Stimulated activated CD8-positive, alpha-beta memory T cell treated with anti-CD3 and anti-CD28 coated beads, Interleukin-2, amount 100 ng/mL, for 1 hour (primary cell): ENCODE data around the gene MYPN.
"Not testable (repeated sequence)": the region's sequence is repeated elsewhere in the genome, so short reads cannot be mapped to it uniquely, and the experiment has no call there.

ENCODE experiments used
- DNase-seq, 2 donors: peaks; one replicate each; pipeline ENCODE4 v3.0.0-alpha.2; 2020; ENCODE audit warnings: low read depth in 2 of 2

MYPN gene

GRCh38 chr10:68109331-68109730 lies at the start of gene MYPN:
Gene MYPN, plus strand, starts transcription at chr10:68109488. Its CDS starts 11,951 bp downstream, at chr10:68121439.
- DNase-seq, result no peak

GRCh38 chr10:68067029-68067428 lies 42.3 kb upstream of the MYPN start:
- no peak for DNase-seq

- no peak for DNase-seq
Measured at GRCh38 chr10:68067508-68067907, 41.8 kb upstream of the MYPN start.

GRCh38 chr10:68073631-68074030 lies 35.7 kb upstream of the MYPN start:
- DNase-seq, result no peak

GRCh38 chr10:68074031-68074774 lies 35.1 kb upstream of the MYPN start:
- DNase-seq, result no peak

GRCh38 chr10:68074775-68075549 lies 34.3 kb upstream of the MYPN start, which contains the start of gene HERC4:
Gene HERC4, minus strand, starts transcription at chr10:68075283. Its CDS starts 2,175 bp downstream, at chr10:68073108.
- DNase-seq, result peak; percentile 82 to 86

GRCh38 chr10:68075550-68076004 lies 33.7 kb upstream of the MYPN start:
- DNase-seq, result no peak

- not testable (repeated sequence) for DNase-seq
Measured at GRCh38 chr10:68076081-68076480, 33.2 kb upstream of the MYPN start.

- no peak for DNase-seq
Measured at GRCh38 chr10:68077026-68077425, 32.3 kb upstream of the MYPN start.

GRCh38 chr10:68079434-68079833 lies 29.9 kb upstream of the MYPN start:
- no peak for DNase-seq

GRCh38 chr10:68080853-68081431 lies 28.3 kb upstream of the MYPN start:
- no peak for DNase-seq

GRCh38 chr10:68081916-68082315 lies 27.4 kb upstream of the MYPN start:
- DNase-seq, result no peak

GRCh38 chr10:68082872-68083271 lies 26.4 kb upstream of the MYPN start:
- DNase-seq, result no peak

GRCh38 chr10:68083953-68084352 lies 25.3 kb upstream of the MYPN start:
- DNase-seq, result no peak

GRCh38 chr10:68084469-68084868 lies 24.8 kb upstream of the MYPN start:
- no peak for DNase-seq

- no peak for DNase-seq
Measured at GRCh38 chr10:68086011-68086410, 23.3 kb upstream of the MYPN start.

- no peak for DNase-seq
Measured at GRCh38 chr10:68086910-68087684, 22.2 kb upstream of the MYPN start.

GRCh38 chr10:68087685-68088401 lies 21.4 kb upstream of the MYPN start:
- no peak for DNase-seq

GRCh38 chr10:68088740-68089139 lies 20.5 kb upstream of the MYPN start:
- no peak for DNase-seq

GRCh38 chr10:68090586-68090985 lies 18.7 kb upstream of the MYPN start:
- DNase-seq, result no peak

- no peak for DNase-seq
Measured at GRCh38 chr10:68092512-68092911, 16.8 kb upstream of the MYPN start.
